ENCODE results near the gene SCP2. TPM values are rescaled to one million over a fixed set of nuclear protein-coding genes. Genes with fewer than 3 reads are reported as not detected.

SCP2 gene
- total RNA-seq, 5 donors from 2014 or later (not counting 1 experiment from before 2014, with no cell fraction given): 46.5 to 63.9 (median 51.8) TPM

- H3K27me3 ChIP-seq (replicated peaks in 1 of 2; ENCODE audit: control insufficient read depth in 2 of 2, extremely low read depth in 1 of 2, insufficient read depth in 2 of 2, low read length in 1 of 2): peaks cover 0 to 9% of the 10 kb centered on the region in 2 experiments
- Mint-ChIP-seq H3K27me3 (no peaks in the 10 kb centered on the region), H3K27ac (no peak overlapping the region), H3K4me1 (peaks cover 0 to 7% (median 3%) of the 10 kb centered on the region in 3 donors), H3K9me3 (no peaks in the 10 kb centered on the region), H3K36me3 (no peaks in the 10 kb centered on the region), H3K4me3 (no peak overlapping the region)
- POLR2A ChIA-PET: no interaction called here
- no peak for ATAC-seq (replicated peaks in 1 of 4)
- peaks cover 0 to 24% of the 10 kb centered on the region in 2 experiments for H3K4me1 ChIP-seq (ENCODE audit: control insufficient read depth in 1 of 2, extremely low read depth in 1 of 2, insufficient read depth in 2 of 2, low read length in 2 of 2)
- 70% methylated on average over 3 of the region's 4 CpGs for WGBS (ENCODE audit: insufficient coverage)
- no peak for DNase-seq
- H3K36me3 ChIP-seq (ENCODE audit: control insufficient read depth in 2 of 2, extremely low read depth in 1 of 2, insufficient read depth in 1 of 2, low read length in 1 of 2): no peaks in the 10 kb centered on the region
- no peaks in the 10 kb centered on the region for H3K9me3 ChIP-seq
- CTCF ChIA-PET: no interaction called here
- H3K4me3 ChIP-seq (ENCODE audit: control insufficient read depth in 1 of 2, extremely low read depth in 1 of 2, low read length in 1 of 2): no peak overlapping the region
- H3K27ac ChIP-seq (ENCODE audit: low read length): no peak overlapping the region
Observed at GRCh38 chr1:53086491-53087070, 159.5 kb downstream of the SCP2 start.

- POLR2A ChIA-PET: no interaction called here
- Mint-ChIP-seq H3K4me3 (no peak overlapping the region), H3K27me3 (no peaks in the 10 kb centered on the region), H3K27ac (no peak overlapping the region), H3K9me3 (no peaks in the 10 kb centered on the region), H3K36me3 (no peaks in the 10 kb centered on the region), H3K4me1 (peaks cover 0 to 7% (median 3%) of the 10 kb centered on the region in 3 donors)
- Histone ChIP-seq H3K4me3 (ENCODE audit: control insufficient read depth in 1 of 2, extremely low read depth in 1 of 2, low read length in 1 of 2) (no peak overlapping the region), H3K36me3 (ENCODE audit: control insufficient read depth in 2 of 2, extremely low read depth in 1 of 2, insufficient read depth in 1 of 2, low read length in 1 of 2) (no peaks in the 10 kb centered on the region), H3K27ac (ENCODE audit: low read length) (no peak overlapping the region), H3K27me3 (replicated peaks in 1 of 2; ENCODE audit: control insufficient read depth in 2 of 2, extremely low read depth in 1 of 2, insufficient read depth in 2 of 2, low read length in 1 of 2) (peaks cover 0 to 9% of the 10 kb centered on the region in 2 experiments), H3K4me1 (ENCODE audit: control insufficient read depth in 1 of 2, extremely low read depth in 1 of 2, insufficient read depth in 2 of 2, low read length in 2 of 2) (peaks cover 0 to 24% of the 10 kb centered on the region in 2 experiments), H3K9me3 (no peaks in the 10 kb centered on the region)
- WGBS (ENCODE audit: insufficient coverage): 84% methylated on average over 21 of the region's 27 CpGs
- CTCF ChIA-PET: interaction anchor here in 1 of 2 donors (0.5 kb wide), 1 partner anchor 262 kb away, joined by 4 read pairs; no protein-coding TSS in a partner anchor
- ATAC-seq (replicated peaks in 1 of 4): no peak
- no peak for DNase-seq
Observed at GRCh38 chr1:53087332-53088285, 160.5 kb downstream of the SCP2 start.

GRCh38 chr1:53088616-53089300, 161.7 kb downstream of the SCP2 start:
- no peaks in the 10 kb centered on the region for H3K27me3 Mint-ChIP-seq
- no peak overlapping the region for H3K27ac ChIP-seq (ENCODE audit: low read length)
- H3K36me3 Mint-ChIP-seq: no peaks in the 10 kb centered on the region
- H3K9me3 ChIP-seq: no peaks in the 10 kb centered on the region
- peaks cover 0 to 13% of the 10 kb centered on the region in 2 experiments for H3K27me3 ChIP-seq (replicated peaks in 1 of 2; ENCODE audit: control insufficient read depth in 2 of 2, extremely low read depth in 1 of 2, insufficient read depth in 2 of 2, low read length in 1 of 2)
- ChIA-PET POLR2A (no interaction called here), CTCF (interaction anchor here in 1 of 2 donors (0.5 kb wide), 1 partner anchor 263 kb away, joined by 4 read pairs; no protein-coding TSS in a partner anchor)
- no peaks in the 10 kb centered on the region for H3K9me3 Mint-ChIP-seq
- no peak overlapping the region for H3K4me3 Mint-ChIP-seq
- peaks cover 0 to 7% (median 0%) of the 10 kb centered on the region in 3 donors for H3K4me1 Mint-ChIP-seq
- H3K27ac Mint-ChIP-seq: no peak overlapping the region
- H3K4me1 ChIP-seq (ENCODE audit: control insufficient read depth in 1 of 2, extremely low read depth in 1 of 2, insufficient read depth in 2 of 2, low read length in 2 of 2): peaks cover 0 to 13% of the 10 kb centered on the region in 2 experiments
- H3K4me3 ChIP-seq (ENCODE audit: control insufficient read depth in 1 of 2, extremely low read depth in 1 of 2, low read length in 1 of 2): no peak overlapping the region
- WGBS (ENCODE audit: insufficient coverage): 92% methylated on average over 10 of the region's 19 CpGs
- ATAC-seq (replicated peaks in 1 of 4) (no peak), DNase-seq (no peak)
- H3K36me3 ChIP-seq (ENCODE audit: control insufficient read depth in 2 of 2, extremely low read depth in 1 of 2, insufficient read depth in 1 of 2, low read length in 1 of 2): no peaks in the 10 kb centered on the region

- Mint-ChIP-seq H3K27ac (no peak overlapping the region), H3K4me1 (peaks cover 0 to 2% (median 0%) of the 10 kb centered on the region in 3 donors), H3K27me3 (no peaks in the 10 kb centered on the region), H3K9me3 (no peaks in the 10 kb centered on the region), H3K4me3 (no peak overlapping the region), H3K36me3 (no peaks in the 10 kb centered on the region)
- H3K4me3 ChIP-seq (ENCODE audit: control insufficient read depth in 1 of 2, extremely low read depth in 1 of 2, low read length in 1 of 2): peak overlapping the region in 1 of 2 donors; percentile 34
- no peaks in the 10 kb centered on the region for H3K36me3 ChIP-seq (ENCODE audit: control insufficient read depth in 2 of 2, extremely low read depth in 1 of 2, insufficient read depth in 1 of 2, low read length in 1 of 2)
- peaks cover 0 to 13% of the 10 kb centered on the region in 2 experiments for H3K27me3 ChIP-seq (replicated peaks in 1 of 2; ENCODE audit: control insufficient read depth in 2 of 2, extremely low read depth in 1 of 2, insufficient read depth in 2 of 2, low read length in 1 of 2)
- peaks cover 0 to 4% of the 10 kb centered on the region in 2 experiments for H3K4me1 ChIP-seq (ENCODE audit: control insufficient read depth in 1 of 2, extremely low read depth in 1 of 2, insufficient read depth in 2 of 2, low read length in 2 of 2)
- no peak for ATAC-seq (replicated peaks in 1 of 4)
- 84% methylated on average over 8 of the region's 11 CpGs for WGBS (ENCODE audit: insufficient coverage)
- H3K9me3 ChIP-seq: no peaks in the 10 kb centered on the region
- no peak for DNase-seq
- ChIA-PET POLR2A (no interaction called here), CTCF (no interaction called here)
- H3K27ac ChIP-seq (ENCODE audit: low read length): no peak overlapping the region
Observed at GRCh38 chr1:53089478-53090226, 162.6 kb downstream of the SCP2 start.

- no peak overlapping the region for H3K27ac Mint-ChIP-seq
- ATAC-seq (replicated peaks in 1 of 4): no peak
Observed at GRCh38 chr1:53090227-53091147, 163.4 kb downstream of the SCP2 start.

More at GRCh38 chr1:53090227-53091147, 163.4 kb downstream of the SCP2 start:
- Mint-ChIP-seq H3K4me1 (no peaks in the 10 kb centered on the region), H3K4me3 (no peak overlapping the region), H3K9me3 (no peaks in the 10 kb centered on the region), H3K36me3 (no peaks in the 10 kb centered on the region), H3K27me3 (no peaks in the 10 kb centered on the region)
- Histone ChIP-seq H3K27ac (ENCODE audit: low read length) (no peak overlapping the region), H3K36me3 (ENCODE audit: control insufficient read depth in 2 of 2, extremely low read depth in 1 of 2, insufficient read depth in 1 of 2, low read length in 1 of 2) (no peaks in the 10 kb centered on the region), H3K4me1 (ENCODE audit: control insufficient read depth in 1 of 2, extremely low read depth in 1 of 2, insufficient read depth in 2 of 2, low read length in 2 of 2) (no peaks in the 10 kb centered on the region), H3K9me3 (no peaks in the 10 kb centered on the region), H3K27me3 (replicated peaks in 1 of 2; ENCODE audit: control insufficient read depth in 2 of 2, extremely low read depth in 1 of 2, insufficient read depth in 2 of 2, low read length in 1 of 2) (peaks cover 0 to 13% of the 10 kb centered on the region in 2 experiments), H3K4me3 (ENCODE audit: control insufficient read depth in 1 of 2, extremely low read depth in 1 of 2, low read length in 1 of 2) (peak overlapping the region in 1 of 2 donors; percentile 34)
- POLR2A ChIA-PET: no interaction called here
- peak in 9 of 35 experiments; percentile 4 to 44 (median 17) for DNase-seq
- 86% methylated on average over 36 of the region's 37 CpGs for WGBS (ENCODE audit: insufficient coverage)
- CTCF ChIA-PET: no interaction called here
